Measurements from ENCODE around the gene ZFYVE27.

- TF ChIP-seq CTCF (IDR thresholded peaks at IDR 0.05) (no peak), POLR2A (IDR thresholded peaks at IDR 0.05) (no peak)
Observed at GRCh38 chr10:97785731-97786130, 48.8 kb downstream of the ZFYVE27 start.

Measured in body of pancreas (tissue), 4 donors.